ENCODE data around the gene CAMSAP1. TPM values are rescaled to one million over a fixed set of nuclear protein-coding genes. Genes with fewer than 3 reads are reported as not detected.

CAMSAP1 gene
- total and polyA plus RNA-seq, 2 donors from 2014 or later, result 3.3 to 38.6 TPM

DNA sequence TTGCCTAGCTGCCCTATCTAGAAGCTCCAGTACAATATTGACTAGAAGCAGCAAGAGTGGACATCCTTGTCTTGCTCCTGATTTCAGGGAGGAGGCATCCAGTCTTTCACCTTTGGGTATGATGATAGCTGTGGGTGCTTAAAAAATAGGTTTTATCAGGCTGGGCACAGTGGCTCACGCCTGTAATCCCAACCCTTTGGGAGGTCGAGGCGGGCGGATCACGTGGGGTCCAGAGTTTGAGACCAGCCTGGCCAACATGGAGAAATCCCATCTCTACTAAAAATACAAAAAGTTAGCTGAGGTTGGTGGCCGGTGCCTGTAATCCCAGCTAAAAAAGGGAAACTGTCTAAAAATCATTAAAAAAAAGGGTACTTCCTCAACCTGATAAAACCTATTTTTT is 2.0 kb upstream of the CAMSAP1 start:
- Histone ChIP-seq H3K27ac (ENCODE audit: low read depth in 2 of 2, low read length in 2 of 2) (no peak overlapping the region), H3K27me3 (ENCODE audit: control insufficient read depth, insufficient read depth, low read length) (no peaks in the 10 kb centered on the region), H3K9me3 (ENCODE audit: control insufficient read depth in 2 of 3, insufficient read depth in 1 of 3, low read length in 3 of 3) (peaks cover 0 to 3% (median 0%) of the 10 kb centered on the region in 3 donors), H3K4me3 (ENCODE audit: low read length in 3 of 3) (no peak overlapping the region), H3K36me3 (ENCODE audit: control insufficient read depth in 2 of 3, insufficient read depth in 3 of 3, low read length in 3 of 3) (peaks cover 0 to 8% (median 2%) of the 10 kb centered on the region in 3 donors), H3K9ac (ENCODE audit: low read length in 3 of 3) (no peak overlapping the region), H3K4me1 (ENCODE audit: control insufficient read depth in 2 of 3, insufficient read depth in 2 of 3, low read depth in 1 of 3, low read length in 3 of 3) (peaks cover 0 to 20% (median 13%) of the 10 kb centered on the region in 3 donors)
- intact Hi-C loops (cut with DNase I), result no loop called here
- FAIRE-seq, result no peak
- TF ChIP-seq, protein P1, sequence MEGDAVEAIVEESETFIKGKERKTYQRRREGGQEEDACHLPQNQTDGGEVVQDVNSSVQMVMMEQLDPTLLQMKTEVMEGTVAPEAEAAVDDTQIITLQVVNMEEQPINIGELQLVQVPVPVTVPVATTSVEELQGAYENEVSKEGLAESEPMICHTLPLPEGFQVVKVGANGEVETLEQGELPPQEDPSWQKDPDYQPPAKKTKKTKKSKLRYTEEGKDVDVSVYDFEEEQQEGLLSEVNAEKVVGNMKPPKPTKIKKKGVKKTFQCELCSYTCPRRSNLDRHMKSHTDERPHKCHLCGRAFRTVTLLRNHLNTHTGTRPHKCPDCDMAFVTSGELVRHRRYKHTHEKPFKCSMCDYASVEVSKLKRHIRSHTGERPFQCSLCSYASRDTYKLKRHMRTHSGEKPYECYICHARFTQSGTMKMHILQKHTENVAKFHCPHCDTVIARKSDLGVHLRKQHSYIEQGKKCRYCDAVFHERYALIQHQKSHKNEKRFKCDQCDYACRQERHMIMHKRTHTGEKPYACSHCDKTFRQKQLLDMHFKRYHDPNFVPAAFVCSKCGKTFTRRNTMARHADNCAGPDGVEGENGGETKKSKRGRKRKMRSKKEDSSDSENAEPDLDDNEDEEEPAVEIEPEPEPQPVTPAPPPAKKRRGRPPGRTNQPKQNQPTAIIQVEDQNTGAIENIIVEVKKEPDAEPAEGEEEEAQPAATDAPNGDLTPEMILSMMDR (IDR thresholded peaks at IDR 0.05; ENCODE audit: borderline replicate concordance, extremely low read depth, insufficient read depth), result no peak
- DNase-seq, result no peak

DNA sequence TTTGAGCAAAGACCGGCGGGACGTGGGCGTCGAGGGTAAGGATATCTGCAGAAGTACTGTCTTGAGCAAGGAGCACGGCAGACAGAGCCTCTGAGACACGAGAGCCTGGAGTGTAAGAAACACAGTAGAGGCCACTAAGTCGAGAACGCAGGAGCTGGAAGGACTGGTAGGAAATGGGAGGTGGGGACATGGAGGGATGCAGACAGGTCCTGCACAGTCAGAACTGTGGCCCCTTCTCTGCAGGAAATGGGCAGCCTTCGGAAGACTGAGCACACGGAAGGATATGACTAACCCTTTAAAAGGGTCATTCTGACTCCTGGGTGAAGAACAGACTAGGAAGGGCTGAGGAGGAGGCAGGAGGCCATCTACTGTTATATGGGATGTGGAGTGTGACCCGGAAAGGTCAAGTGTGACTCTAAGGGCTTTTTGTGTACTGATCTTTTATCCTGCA is 1.4 kb upstream of the CAMSAP1 start:
- Histone ChIP-seq H3K27ac (ENCODE audit: low read depth in 2 of 2, low read length in 2 of 2) (no peak overlapping the region), H3K4me3 (ENCODE audit: low read length in 3 of 3) (peak overlapping the region in 2 of 3 donors; percentile 66), H3K4me1 (ENCODE audit: control insufficient read depth in 2 of 3, insufficient read depth in 2 of 3, low read depth in 1 of 3, low read length in 3 of 3) (peaks cover 0 to 20% (median 13%) of the 10 kb centered on the region in 3 donors), H3K27me3 (ENCODE audit: control insufficient read depth, insufficient read depth, low read length) (no peaks in the 10 kb centered on the region), H3K9ac (ENCODE audit: low read length in 3 of 3) (no peak overlapping the region), H3K36me3 (ENCODE audit: control insufficient read depth in 2 of 3, insufficient read depth in 3 of 3, low read length in 3 of 3) (peaks cover 0 to 6% (median 2%) of the 10 kb centered on the region in 3 donors), H3K9me3 (ENCODE audit: control insufficient read depth in 2 of 3, insufficient read depth in 1 of 3, low read length in 3 of 3) (peaks cover 0 to 3% (median 0%) of the 10 kb centered on the region in 3 donors)
- FAIRE-seq (no peak), DNase-seq (peak in 1 of 5 donors; percentile 49)
- TF ChIP-seq, protein P1 (IDR thresholded peaks at IDR 0.05; ENCODE audit: borderline replicate concordance, extremely low read depth, insufficient read depth), result no peak
- intact Hi-C loops (cut with DNase I), result no loop called here

DNA sequence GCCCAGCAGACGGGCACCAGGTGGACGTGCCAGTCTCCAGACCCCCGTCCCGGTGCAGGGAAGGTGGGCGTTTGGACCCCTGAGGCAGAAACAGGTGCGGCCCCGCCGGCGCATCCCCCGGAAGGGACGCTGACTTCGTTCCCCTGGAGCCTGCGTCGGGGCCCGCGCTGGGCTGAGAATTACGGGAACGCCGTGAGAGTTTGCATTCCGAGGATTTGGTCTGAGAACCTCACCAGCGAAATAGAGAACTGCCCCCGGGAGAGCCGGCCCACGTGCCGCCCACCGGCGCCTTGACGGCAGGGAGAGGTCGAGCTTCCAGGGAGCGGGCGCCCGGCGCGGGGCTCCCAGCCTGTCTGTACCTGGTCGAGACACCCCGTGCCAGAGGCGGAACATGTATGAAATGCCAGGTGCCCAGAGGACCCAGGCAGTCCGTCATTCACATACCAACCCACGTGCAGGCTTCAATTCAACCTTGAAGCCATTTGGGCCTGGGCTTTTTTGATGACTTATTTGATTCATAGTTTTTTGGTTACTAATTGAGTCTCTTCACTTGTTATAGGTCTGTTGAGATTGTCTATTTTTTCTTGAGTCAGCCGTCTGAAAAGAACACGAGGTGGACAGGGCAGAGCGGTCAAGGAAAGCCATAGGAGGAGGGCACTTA is 877 bp upstream of the CAMSAP1 start:
- peak in 3 of 5 donors; percentile 26 to 80 (median 49) for DNase-seq
- peak overlapping the region in 2 of 3 donors; percentile 12 to 22 for H3K9ac ChIP-seq (ENCODE audit: low read length in 3 of 3)
- H3K36me3 ChIP-seq (ENCODE audit: control insufficient read depth in 2 of 3, insufficient read depth in 3 of 3, low read length in 3 of 3), result peaks cover 0 to 2% (median 2%) of the 10 kb centered on the region in 3 donors
- H3K4me1 ChIP-seq (ENCODE audit: control insufficient read depth in 2 of 3, insufficient read depth in 2 of 3, low read depth in 1 of 3, low read length in 3 of 3), result peaks cover 0 to 20% (median 13%) of the 10 kb centered on the region in 3 donors
- peak overlapping the region; percentile 44 to 66 (median 66) for H3K4me3 ChIP-seq (ENCODE audit: low read length in 3 of 3)
- FAIRE-seq, result no peak
- TF ChIP-seq, protein P1 (IDR thresholded peaks at IDR 0.05; ENCODE audit: borderline replicate concordance, extremely low read depth, insufficient read depth), result no peak
- no peaks in the 10 kb centered on the region for H3K27me3 ChIP-seq (ENCODE audit: control insufficient read depth, insufficient read depth, low read length)
- intact Hi-C loops (cut with DNase I), result no loop called here
- no peaks in the 10 kb centered on the region for H3K9me3 ChIP-seq (ENCODE audit: control insufficient read depth in 2 of 3, insufficient read depth in 1 of 3, low read length in 3 of 3)
- H3K27ac ChIP-seq (ENCODE audit: low read depth in 2 of 2, low read length in 2 of 2), result peak overlapping the region in 1 of 2 donors; percentile 76
